ENCODE data around the gene GALNT12. TPM values are rescaled to one million over a fixed set of nuclear protein-coding genes. Genes with fewer than 3 reads are reported as not detected.

The GALNT12 gene
- total RNA-seq, 1 experiment from 2014 or later: 31.2 TPM

DNA sequence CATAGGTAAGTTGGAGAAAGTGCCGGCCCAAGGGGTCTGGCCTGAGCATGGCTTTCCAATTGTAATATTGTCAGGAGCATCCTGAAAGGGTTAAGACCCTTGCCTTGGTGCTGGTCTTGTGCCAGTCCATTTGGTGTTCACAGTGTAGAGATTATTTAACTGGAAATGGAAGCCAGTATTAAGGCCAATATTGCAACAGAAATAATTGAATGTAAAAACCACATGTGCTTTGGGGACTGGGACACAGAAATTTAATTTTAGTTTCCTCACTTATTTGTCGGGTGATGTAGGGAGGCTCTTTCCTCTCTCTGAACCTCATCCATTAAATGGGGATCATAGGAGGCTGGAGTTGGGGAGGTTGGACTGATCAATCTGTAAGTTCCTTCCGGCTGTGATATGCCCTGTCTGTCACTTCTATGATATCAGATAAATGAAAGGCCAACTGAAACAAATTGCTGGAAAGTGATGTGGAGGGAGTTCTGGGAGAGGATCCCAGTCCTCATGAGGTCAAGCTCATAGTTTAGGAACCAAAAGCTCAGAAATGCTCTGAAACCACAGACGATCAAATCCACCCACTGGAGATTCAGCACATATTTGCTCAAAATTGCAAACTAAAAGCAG is 81.4 kb downstream of the GALNT12 start:
- BruUV-seq (replicated peaks): no TSS peak
- RAD21 ChIA-PET (ENCODE audit: low non-redundant PET in 1 of 2, low total read pairs in 2 of 2, uncharacterized antibody in 2 of 2, unreplicated experiment in 2 of 2): no interaction called here
- H4K20me1 ChIP-seq (ENCODE audit: insufficient read depth): no peaks in the 10 kb centered on the region

More for the DNA sequence above, 81.4 kb downstream of the GALNT12 start:
- Histone ChIP-seq H3K36me3 (ENCODE audit: control insufficient read depth in 1 of 2, insufficient read depth in 2 of 2, low read length in 2 of 2) (no peaks in the 10 kb centered on the region), H2AFZ (ENCODE audit: low read depth, low read length, poor library complexity, severe bottlenecking) (no peak overlapping the region), H3K9ac (ENCODE audit: low read length) (no peak overlapping the region), H3K4me1 (ENCODE audit: control insufficient read depth in 1 of 2, insufficient read depth in 2 of 2, low read length in 2 of 2) (peaks cover 0 to 4% of the 10 kb centered on the region in 2 experiments; a peak in 1 of 4 replicates), H3K4me2 (ENCODE audit: low read length) (no peak overlapping the region), H3K9me2 (ENCODE audit: insufficient read depth) (no peaks in the 10 kb centered on the region), H3K9me3 (ENCODE audit: control insufficient read depth in 1 of 2, insufficient read depth in 1 of 2, low read depth in 1 of 2, low read length in 2 of 2) (no peaks in the 10 kb centered on the region), H3K27ac (ENCODE audit: low read depth, low read length) (no peak overlapping the region), H3K27me3 (ENCODE audit: insufficient read depth, low read length) (0 out of 2 replicates have a peak, but pooled peaks cover under 1% of the 10 kb centered on the region), H3K79me2 (ENCODE audit: insufficient read depth, low read length) (no peaks in the 10 kb centered on the region), H3K4me3 (replicated peaks in 1 of 2; ENCODE audit: low read depth in 1 of 2, low read length in 2 of 2) (no peak overlapping the region)
- no peak for ATAC-seq
- POLR2A ChIA-PET: no interaction called here
- DNase-seq (ENCODE audit: low read depth, low spot score): no peak
- CTCF ChIA-PET: no interaction called here
- intact Hi-C loops (cut with micrococcal nuclease): no loop called here
- TF ChIP-seq, protein P1, sequence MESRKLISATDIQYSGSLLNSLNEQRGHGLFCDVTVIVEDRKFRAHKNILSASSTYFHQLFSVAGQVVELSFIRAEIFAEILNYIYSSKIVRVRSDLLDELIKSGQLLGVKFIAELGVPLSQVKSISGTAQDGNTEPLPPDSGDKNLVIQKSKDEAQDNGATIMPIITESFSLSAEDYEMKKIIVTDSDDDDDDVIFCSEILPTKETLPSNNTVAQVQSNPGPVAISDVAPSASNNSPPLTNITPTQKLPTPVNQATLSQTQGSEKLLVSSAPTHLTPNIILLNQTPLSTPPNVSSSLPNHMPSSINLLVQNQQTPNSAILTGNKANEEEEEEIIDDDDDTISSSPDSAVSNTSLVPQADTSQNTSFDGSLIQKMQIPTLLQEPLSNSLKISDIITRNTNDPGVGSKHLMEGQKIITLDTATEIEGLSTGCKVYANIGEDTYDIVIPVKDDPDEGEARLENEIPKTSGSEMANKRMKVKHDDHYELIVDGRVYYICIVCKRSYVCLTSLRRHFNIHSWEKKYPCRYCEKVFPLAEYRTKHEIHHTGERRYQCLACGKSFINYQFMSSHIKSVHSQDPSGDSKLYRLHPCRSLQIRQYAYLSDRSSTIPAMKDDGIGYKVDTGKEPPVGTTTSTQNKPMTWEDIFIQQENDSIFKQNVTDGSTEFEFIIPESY (IDR thresholded peaks at IDR 0.05; ENCODE audit: extremely low read depth, insufficient replicate concordance, low read length): no peak
- no peak for TF ChIP-seq YY1 (IDR thresholded peaks at IDR 0.05; ENCODE audit: extremely low read depth, insufficient replicate concordance, low read depth, low read length)
- TF ChIP-seq ELF1 (IDR thresholded peaks at IDR 0.05; ENCODE audit: borderline replicate concordance, low read depth): no peak
- TF ChIP-seq SIN3A (IDR thresholded peaks at IDR 0.05; ENCODE audit: low read depth): no peak
- TF ChIP-seq EZH2phosphoT487 (IDR thresholded peaks at IDR 0.05; ENCODE audit: borderline replicate concordance): no peak
- no peak for TF ChIP-seq FOSL1 (IDR thresholded peaks at IDR 0.05; ENCODE audit: low read depth)
- TF ChIP-seq JUND (IDR thresholded peaks at IDR 0.05): no peak
- no peak for TF ChIP-seq MAX (IDR thresholded peaks at IDR 0.05)
- no peak for TF ChIP-seq ZFX (IDR thresholded peaks at IDR 0.05)
- TF ChIP-seq SRF (IDR thresholded peaks at IDR 0.05; ENCODE audit: low read depth): no peak
- TF ChIP-seq POLR2AphosphoS5 (IDR thresholded peaks at IDR 0.05; ENCODE audit: low read depth, low read length): no peak
- TF ChIP-seq, protein P2, sequence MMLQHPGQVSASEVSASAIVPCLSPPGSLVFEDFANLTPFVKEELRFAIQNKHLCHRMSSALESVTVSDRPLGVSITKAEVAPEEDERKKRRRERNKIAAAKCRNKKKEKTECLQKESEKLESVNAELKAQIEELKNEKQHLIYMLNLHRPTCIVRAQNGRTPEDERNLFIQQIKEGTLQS (IDR thresholded peaks at IDR 0.05): no peak
- TF ChIP-seq EZH2 (IDR thresholded peaks at IDR 0.05): no peak
- TF ChIP-seq, protein P3, sequence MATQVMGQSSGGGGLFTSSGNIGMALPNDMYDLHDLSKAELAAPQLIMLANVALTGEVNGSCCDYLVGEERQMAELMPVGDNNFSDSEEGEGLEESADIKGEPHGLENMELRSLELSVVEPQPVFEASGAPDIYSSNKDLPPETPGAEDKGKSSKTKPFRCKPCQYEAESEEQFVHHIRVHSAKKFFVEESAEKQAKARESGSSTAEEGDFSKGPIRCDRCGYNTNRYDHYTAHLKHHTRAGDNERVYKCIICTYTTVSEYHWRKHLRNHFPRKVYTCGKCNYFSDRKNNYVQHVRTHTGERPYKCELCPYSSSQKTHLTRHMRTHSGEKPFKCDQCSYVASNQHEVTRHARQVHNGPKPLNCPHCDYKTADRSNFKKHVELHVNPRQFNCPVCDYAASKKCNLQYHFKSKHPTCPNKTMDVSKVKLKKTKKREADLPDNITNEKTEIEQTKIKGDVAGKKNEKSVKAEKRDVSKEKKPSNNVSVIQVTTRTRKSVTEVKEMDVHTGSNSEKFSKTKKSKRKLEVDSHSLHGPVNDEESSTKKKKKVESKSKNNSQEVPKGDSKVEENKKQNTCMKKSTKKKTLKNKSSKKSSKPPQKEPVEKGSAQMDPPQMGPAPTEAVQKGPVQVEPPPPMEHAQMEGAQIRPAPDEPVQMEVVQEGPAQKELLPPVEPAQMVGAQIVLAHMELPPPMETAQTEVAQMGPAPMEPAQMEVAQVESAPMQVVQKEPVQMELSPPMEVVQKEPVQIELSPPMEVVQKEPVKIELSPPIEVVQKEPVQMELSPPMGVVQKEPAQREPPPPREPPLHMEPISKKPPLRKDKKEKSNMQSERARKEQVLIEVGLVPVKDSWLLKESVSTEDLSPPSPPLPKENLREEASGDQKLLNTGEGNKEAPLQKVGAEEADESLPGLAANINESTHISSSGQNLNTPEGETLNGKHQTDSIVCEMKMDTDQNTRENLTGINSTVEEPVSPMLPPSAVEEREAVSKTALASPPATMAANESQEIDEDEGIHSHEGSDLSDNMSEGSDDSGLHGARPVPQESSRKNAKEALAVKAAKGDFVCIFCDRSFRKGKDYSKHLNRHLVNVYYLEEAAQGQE (IDR thresholded peaks at IDR 0.05; ENCODE audit: low read depth): no peak
- TF ChIP-seq EGR1 (IDR thresholded peaks at IDR 0.05; ENCODE audit: low read depth): no peak
